GM21619 (cell line): ENCODE results near the gene ADGRD1.
"Not testable (repeated sequence)": the region's sequence is repeated elsewhere in the genome, so short reads cannot be mapped to it uniquely, and the experiment has no call there.

Experiments
- ATAC-seq: cut with Tn5 transposase; IDR thresholded peaks from one replicate; pipeline ENCODE4 v1.9.1; 2021; ENCODE audit not compliant: unreplicated experiment

ADGRD1 gene

DNA sequence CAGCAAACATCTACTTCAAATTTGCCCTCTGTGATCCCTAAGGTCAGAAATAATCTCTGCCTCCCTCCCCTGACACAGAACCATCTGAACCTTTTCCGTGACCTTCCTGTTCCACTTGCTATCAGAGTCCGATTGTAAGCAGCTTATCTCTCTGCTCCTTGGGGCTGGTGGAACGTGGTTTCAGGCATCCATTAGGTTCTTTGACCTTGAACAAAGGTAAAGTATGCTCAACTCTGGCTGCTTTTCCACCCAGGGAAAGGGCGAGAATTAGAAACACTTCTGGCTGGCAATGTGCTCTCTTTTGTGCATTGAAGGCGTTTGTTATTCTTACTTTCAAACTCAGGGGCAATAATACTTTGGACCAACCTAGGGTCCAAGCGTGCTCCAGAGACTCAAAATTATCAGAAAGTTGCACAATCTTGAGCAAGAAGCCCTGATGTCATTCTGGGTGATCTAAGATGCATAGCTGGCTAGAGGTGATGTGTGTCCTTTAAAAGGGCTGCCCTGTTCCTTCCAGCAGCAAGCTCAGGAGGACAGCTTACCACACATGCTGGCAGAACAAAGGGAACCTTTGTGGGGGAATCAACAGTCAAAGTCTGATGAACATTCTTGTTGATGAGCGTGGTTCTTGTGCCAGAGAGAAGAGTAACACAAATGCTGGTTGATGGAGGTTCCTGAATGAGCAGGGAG lies 29.8 kb downstream of the ADGRD1 start:
- ATAC-seq = no peak

- no peak for ATAC-seq
Observed at GRCh38 chr12:130984183-130985058, 30.7 kb downstream of the ADGRD1 start.

- ATAC-seq = no peak
Observed at GRCh38 chr12:130987151-130987931, 33.6 kb downstream of the ADGRD1 start.

- no peak for ATAC-seq
Observed at GRCh38 chr12:130988261-130988660, 34.6 kb downstream of the ADGRD1 start.

DNA sequence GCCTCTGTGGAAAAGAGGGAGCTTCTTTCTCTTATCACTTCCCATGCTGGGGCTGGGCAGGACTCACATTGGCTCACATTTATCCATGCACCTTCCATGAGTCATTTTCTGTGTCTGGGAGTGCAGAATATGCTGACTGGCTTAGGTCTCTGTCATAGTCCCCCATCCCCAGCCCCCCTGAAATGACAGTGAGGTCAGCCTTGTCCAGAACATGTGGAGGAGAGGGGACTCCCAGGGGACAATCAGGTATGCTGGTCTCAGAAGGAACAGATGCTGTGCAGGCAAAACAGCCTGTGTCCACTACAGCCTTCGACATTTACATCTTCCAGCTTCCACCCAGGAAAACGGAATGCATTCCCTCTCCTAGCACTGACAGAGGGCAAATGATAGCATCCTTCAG lies 35.0 kb downstream of the ADGRD1 start:
- no peak for ATAC-seq

DNA sequence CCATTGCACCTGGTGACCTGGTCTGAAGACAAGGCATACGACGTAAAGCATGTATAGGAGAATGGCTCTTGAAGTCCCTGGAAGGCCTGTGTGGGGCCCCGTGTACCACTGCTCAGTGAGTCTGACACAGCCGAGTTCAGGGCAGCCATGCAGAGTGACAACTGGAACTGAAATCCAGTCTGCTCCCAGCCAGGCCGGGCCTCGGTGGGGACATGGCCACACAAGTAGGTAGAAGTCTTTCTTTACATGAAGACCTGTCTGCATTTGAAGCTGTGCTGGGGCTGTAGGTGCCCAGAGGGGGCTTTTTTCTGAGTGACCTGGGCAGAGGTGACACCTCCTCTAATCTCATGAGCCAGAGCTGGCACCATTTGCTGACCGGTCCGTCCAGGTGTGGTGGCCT lies 35.7 kb downstream of the ADGRD1 start:
- no peak for ATAC-seq

DNA sequence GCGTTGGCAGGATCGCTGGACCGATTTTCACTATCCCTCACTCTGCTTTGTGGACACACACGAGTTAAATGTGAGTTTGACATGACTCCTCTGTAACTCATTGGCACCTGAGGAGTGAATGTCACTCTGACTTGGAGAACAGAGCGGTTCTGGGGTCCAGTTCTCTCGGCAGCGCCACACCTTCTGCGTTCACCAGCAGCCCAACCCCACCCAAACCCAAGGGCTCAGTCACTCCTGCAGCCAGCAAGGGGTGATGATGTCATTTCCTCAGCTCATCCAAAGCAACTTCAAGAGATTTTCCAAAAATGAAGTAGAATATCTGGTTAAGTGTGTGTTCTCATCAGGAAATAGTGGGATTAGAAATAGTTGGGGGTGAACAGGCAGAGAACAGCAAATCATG lies 36.3 kb downstream of the ADGRD1 start:
- ATAC-seq = no peak

- no peak for ATAC-seq
Observed at GRCh38 chr12:130992448-130992847, 38.7 kb downstream of the ADGRD1 start.

DNA sequence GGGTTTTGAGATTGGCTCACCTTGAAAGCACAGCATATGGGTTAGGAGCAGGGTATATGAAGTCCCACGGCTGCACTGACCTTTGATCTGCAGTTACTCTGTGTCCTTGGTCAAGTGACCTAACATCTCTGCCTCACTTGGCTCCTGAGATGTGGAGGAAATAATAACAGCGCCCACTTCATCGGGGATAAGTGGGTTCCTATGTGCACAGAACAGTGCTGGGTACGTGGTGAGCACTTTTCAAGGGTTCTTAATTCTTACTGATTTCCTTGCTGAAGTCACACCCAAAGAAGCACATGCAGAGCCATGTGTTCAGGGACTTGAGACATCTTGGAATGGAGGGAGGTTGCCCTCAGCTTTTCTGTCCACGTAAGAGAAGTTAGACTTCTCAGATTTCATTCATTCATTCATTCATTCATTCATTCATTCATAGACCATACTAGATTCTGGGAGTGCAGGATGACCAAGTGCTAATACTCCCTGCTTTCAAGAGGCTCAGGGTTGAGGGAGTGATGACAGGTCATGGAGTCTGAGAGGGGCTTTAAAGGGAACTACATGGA lies 39.4 kb downstream of the ADGRD1 start:
- ATAC-seq = no peak

- no peak for ATAC-seq
Observed at GRCh38 chr12:130993759-130994670, 40.3 kb downstream of the ADGRD1 start.

- ATAC-seq = no peak
Observed at GRCh38 chr12:130994821-130995375, 41.2 kb downstream of the ADGRD1 start.

- ATAC-seq = not testable (repeated sequence)
Observed at GRCh38 chr12:130995386-130995969, 41.8 kb downstream of the ADGRD1 start.

DNA sequence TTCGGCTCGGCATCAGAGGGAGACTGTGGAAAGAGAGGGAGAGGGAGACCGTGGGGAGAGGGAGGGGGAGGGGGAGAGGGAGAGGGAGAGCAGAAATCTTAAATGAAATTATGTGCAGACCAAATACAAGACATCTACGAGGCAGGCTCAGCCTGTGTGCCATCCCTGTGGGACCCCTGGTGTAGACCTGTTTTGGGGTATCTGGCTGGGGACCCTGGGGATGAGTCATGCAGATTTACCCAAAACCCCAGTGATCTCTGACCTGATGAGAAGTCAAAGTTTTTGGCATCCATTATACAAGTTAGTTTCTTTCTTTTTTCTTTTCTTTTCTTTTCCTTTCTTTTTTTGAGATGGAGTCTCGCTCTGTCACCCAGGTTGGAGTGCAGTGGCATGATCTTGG lies 44.4 kb downstream of the ADGRD1 start:
- ATAC-seq = no peak

DNA sequence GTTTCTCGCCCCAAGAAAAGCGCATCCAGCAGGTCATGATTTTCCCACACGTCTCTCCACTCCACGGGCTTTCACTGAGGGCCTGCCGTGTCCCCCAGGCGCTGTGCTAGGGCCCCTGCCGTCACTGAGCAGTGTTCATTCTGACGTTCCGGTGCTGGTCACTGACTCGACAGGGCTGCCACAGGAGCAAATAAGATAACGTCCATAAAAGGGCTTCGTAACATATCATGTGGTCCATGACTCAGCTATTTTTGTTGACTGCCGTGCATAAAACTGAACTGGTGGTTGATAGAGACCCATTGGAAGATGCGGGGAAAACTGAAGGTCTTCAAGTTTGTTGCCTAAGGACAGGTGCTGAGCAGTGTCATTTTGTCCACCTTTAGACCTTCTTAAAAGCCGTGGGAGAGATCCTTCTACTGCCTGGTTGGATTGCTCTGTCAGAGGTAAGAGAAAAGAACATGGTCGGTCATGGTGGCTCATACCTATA lies 46.3 kb downstream of the ADGRD1 start:
- no peak for ATAC-seq

GRCh38 chr12:131001493-131001892 lies 47.8 kb downstream of the ADGRD1 start:
- no peak for ATAC-seq

- peak; percentile 90 for ATAC-seq
Observed at GRCh38 chr12:131002216-131002631, 48.5 kb downstream of the ADGRD1 start.

GRCh38 chr12:131003036-131003715 lies 49.5 kb downstream of the ADGRD1 start:
- no peak for ATAC-seq

GRCh38 chr12:131003716-131004045 lies 50.0 kb downstream of the ADGRD1 start:
- no peak for ATAC-seq

GRCh38 chr12:131004166-131004565 lies 50.5 kb downstream of the ADGRD1 start:
- no peak for ATAC-seq
